Fibroblast of skin of right quadriceps (primary cell): ENCODE data around the gene EFHD2.
"Not testable (repeated sequence)": the region's sequence is repeated elsewhere in the genome, so short reads cannot be mapped to it uniquely, and the experiment has no call there.

ENCODE experiments used
- DNase-seq: peaks from one replicate; pipeline ENCODE4 v3.0.0-alpha.2; 2013

The EFHD2 gene

DNA sequence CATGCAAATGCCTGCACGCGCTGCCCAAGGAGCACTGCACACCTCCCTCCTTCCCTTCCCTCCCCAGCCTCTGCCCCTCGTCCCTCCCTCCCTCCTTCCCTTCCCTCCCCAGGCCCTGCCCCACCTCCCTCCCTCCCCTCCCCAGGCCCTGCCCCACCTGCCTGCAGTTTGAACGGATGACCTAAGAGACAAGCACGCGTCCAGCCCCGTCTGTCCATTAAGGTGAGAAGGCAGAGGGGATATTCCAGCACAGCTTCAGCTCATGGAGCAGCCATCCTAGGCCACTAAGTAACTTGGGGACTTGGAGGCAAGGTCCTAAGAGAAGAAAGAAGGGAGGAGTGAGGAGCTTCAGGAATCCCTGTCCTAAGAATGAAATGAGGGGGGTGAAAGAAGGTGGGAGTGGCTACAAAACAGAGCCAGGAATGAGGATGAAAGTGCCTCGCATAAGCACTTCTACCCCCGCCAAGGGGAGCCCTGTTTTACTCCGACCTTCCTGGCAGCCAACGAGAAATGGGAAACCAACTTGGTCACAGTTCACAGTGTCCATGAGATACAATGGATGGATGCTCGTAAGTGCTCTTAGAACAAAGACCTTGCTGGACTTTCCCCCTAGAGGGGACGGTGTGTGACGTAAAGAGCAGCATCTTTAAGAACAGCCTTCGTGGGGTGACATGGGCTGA, 21.3 kb upstream of the EFHD2 start:
- DNase-seq, result no peak

DNA sequence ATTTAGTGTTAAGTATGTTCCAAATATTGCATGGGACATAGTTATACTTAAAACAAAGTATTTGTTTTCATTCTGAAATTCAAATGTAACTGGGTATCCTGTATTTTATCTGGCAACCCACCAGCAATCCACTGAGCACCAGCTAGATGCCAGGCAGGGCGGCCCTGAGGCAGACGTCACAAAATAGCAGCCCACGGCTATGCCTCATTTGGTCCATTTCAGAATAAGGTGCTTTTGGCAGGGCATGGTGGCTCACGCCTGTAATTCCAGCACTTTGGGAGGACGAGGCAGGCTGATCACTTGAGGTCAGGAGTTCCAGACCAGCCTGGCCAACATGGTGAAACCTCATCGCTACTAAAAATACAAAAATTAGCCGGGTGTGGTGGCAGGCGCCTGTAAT, 19.9 kb upstream of the EFHD2 start:
- not testable (repeated sequence) for DNase-seq

DNA sequence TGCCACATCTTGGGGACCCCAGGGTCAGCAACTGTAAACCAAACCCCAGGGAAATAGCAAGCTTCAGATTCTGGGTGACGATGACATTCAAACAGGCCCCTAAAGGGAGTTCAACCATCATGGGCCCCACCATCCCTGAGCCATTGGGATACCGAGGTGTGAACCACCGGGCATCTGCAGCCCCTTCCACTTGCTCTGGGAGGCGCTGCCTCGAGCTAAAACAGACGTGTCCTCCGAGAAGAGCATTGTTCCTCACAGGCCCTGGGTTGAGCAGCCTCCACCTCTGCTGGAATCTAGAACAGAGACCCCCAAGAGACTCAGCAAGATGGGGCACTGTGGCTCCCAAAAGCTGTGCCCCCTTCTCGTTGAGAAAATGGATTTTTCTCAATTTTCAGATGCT, 19.0 kb upstream of the EFHD2 start:
- no peak for DNase-seq

DNA sequence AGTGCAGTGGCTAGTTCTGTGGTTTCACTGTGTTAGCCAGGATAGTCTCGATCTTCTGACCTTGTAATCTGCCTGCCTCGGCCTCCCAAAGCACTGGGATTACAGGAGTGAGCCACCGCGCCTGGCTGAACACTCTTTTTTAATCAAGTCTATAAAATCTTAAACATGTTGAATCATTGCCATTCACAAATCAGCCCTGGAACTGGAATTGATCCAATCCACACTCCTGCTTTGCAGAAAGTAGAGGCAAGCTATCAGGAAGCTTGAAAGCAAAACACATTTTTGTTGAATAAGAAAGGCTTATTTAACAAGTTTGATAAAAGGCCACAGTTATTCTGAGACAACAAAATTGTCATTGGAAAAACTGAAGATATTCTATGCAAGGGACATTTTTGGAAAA, 18.3 kb upstream of the EFHD2 start:
- no peak for DNase-seq

DNA sequence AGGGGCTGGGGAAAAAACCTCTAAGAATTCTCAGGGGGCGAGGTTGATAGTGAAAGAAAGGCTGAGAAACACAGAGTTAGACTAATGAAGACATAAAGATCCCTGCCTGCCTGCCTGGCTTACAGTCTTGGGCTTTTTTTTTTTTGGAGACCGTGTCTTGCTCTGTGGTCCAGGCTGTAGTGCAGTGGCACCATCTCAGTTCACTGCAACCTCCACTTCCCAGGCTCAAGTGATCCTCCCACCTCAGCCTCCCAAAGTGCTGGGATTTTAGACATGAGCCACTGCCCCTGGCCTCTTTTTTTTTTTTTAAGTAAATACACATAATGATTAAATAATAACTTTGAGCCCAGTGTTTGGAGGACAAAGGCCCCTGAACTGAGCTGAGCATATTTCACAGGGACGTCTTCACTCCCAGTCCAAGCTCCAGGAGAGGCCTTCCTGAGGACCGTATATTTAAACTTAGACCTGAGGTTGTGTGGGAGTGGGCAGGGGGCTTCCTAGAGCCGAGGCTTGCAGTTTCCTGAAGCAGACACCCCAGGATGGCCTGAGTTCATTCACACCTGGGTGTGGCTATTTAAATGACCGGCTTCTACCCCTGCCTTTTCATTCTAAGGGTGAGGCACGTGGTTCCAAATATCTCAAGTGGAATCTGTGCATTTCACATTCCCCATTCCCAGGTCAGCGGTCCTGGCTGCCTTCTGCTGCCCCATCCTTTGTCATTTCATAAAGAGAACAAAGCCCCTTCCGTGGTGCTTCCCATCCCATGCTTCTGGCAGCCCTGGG, 16.0 kb upstream of the EFHD2 start:
- DNase-seq, result no peak

DNA sequence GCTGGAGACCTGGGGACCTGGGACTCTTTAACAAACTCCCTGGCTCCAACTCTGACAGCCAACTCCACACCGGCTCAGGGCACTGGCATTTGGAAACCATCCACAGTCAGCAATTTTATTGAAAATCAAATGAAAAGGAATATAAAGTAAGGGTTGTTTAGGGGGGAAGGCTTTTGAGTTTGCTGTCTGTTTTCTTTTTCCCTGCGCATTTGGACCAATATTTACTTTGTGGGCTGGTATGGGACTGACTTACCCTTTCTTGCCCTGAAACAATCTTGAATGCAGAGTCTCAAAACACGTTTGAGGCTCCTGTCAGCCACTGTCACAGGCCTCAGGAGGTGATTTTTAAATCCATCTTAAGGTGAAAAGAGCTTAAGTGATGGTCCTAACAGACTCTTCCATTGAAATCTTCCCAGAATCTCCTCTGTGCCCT, 15.4 kb upstream of the EFHD2 start:
- DNase-seq, result no peak

DNA sequence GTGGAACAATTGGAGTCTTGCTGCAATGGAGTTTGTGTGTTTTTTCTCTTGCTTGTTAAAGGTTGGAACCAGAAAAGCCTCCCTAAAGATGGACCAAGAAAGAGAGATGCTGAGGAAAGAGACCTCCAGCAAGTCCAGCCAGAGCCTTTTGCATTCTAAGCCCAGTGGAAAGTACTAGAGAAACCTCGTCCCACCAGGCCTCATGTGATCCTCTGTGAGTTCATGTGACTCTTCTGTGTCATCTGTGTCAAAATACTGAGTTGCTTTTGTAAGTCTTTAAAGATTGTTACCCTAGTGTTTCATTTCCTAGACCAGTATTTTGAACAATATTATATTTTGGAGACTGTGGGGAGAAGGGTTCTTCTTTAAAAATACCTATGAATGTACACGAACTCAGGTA, 12.5 kb upstream of the EFHD2 start:
- DNase-seq, result no peak

DNA sequence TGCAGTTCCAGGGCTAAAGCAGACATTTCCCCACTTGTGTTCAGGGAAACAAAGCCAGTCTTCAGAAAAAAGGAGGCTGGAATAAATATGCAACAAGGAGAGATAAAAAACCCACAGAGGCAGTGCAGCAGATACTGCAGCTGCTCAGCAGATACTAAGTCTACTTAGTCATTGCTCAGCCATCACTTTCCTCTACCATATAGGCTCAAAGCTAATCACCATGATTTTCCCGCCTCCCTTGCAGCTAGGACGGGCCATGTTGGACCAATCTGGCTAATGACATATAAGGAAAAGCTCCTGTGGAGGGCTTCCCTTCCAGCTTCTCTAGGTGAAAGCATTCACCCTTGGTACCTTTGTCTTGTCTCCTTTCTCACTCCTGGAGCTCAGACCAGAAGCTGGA, 10.0 kb upstream of the EFHD2 start:
- no peak for DNase-seq

DNA sequence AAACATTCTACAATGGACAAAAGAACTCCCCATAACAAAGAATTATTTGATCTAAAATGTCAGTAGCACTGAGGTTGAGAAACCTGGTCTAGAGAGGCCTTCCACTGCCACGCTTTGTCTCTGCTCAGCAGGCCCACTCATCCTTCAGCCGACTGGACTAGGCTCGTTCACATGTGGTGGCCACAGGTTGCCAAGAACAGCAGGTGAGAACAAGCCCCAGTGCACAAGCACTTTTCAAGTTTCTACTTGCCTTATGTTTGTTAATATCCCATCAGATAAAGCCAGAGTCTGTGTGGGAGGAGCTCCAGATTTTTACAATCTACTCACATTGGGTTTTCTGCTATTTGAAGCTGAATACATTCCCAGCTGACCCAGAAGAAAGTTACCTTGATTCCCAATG, 9.1 kb upstream of the EFHD2 start:
- no peak for DNase-seq

DNA sequence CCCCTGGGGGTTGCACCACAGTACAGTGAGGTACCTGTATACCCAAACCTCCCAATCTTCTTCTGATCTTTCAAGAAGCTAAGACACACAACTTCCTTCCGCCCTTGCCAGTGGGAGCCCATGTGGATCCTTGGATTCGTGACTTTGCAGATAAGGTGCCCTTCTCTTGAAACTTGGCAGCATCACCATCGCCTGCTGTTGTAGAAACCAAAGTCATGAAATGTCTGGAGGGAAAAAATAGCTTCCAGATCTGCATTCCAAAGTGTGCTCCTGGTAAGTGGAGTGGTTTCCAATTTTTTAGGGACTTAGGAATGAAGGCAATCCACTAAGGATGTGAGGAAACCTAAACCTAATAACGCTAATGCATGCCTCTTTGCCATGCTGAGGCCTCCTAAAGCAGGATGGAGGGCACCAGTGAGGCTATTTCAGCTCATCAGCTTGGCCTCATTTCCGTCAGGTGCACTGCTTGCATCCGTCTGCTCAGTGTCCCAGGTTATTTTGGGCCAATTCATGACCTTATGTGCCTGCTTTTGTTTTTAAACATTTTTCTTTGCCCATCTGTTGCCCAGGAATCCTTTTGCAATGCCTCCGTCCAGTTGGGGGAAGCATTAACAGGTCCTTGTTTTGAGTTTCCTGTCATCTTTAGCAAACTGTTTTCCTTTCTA, 8.2 kb upstream of the EFHD2 start:
- DNase-seq, result no peak

DNA sequence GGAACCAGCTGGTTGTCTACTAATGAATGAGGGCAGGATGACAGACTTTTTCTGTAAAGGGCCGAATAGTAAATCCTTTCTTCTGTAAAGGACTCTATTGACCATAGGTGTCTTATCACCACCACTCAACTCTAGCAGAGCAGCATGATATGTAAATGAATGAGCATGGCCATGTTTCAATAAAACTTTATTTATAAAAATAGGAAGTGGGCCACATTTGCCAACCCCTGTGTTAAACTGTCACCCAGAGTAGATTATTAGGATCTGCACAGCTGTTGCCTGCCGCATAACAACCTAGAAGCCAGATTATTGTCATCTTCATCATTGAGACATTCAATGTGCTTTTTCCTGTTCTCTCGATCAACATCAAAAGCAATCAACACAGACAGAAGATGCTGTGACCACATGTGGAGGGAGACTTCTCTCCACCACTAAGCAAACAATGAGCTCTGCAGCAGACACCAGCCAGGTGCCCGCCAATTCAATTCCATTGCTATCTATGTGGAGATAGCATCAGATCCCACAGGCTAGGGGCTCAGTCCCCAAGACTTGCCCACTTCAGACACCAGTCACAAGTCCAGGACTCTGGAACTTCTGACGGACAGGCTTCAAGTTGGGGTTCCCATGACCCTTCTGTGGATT, 6.8 kb upstream of the EFHD2 start:
- no peak for DNase-seq

DNA sequence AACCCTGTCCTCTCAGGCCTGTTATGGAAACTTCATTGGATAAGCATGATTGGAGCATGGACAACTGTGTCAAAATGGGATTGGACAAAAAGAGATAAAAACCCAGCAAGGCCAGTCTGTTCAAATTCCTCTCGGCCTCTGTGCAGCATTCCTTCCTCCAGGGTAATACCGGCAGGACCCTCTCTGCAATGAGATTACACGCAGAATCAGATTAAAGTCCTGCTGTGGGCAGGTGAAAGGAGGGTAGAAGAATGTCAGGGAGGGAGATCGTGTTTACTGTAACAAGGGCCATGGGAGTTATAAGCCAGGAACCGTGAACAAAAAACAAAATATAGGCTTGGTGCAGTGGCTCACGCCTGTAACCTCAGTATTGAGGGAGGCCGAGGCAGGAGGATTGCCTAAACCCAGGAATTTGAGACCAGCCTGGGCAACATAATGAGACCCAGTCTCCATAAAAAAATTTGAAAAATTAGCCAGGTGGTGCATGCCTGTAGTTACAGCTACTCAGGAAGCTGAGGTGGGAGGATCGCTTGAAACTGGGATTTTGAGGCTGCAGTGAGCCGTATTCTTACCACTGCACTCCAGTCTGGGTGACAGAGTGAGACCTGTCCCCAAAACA, 5.6 kb upstream of the EFHD2 start:
- no peak for DNase-seq

DNA sequence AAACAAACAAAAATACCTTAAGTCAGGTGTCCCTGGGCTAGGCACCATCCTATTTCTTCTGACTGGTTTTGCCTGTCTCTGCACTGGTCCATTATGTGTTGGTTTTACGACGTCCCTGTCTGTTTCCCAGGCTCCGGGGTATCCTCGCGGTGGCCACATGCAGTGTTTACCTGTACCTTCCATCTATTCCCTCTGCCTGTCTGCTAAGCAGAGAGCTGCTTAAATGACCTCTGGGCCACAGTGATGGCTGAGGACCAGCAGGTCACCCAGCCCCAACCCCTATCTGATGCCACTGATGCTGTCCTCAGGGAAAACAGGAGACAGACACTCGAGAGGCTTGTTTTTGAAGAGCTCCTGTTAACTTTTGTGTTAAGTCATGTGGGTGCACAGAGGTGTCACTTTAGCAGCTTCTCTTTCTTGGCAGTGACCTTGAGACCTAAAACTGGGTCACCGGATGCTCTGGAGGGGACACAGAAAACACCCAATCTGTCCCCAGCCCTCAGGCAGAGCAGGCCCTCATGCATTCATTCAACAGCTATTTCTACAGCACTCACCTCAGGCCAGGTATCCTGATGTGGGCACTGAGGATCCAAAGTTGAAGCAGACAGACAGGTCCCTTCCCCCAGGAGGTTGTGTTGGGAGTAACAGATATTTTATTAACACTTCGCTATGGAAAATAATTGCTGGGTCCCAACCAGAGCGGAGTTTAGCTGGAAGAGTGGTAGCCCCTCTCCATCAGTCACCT, 4.4 kb upstream of the EFHD2 start:
- DNase-seq, result no peak

DNA sequence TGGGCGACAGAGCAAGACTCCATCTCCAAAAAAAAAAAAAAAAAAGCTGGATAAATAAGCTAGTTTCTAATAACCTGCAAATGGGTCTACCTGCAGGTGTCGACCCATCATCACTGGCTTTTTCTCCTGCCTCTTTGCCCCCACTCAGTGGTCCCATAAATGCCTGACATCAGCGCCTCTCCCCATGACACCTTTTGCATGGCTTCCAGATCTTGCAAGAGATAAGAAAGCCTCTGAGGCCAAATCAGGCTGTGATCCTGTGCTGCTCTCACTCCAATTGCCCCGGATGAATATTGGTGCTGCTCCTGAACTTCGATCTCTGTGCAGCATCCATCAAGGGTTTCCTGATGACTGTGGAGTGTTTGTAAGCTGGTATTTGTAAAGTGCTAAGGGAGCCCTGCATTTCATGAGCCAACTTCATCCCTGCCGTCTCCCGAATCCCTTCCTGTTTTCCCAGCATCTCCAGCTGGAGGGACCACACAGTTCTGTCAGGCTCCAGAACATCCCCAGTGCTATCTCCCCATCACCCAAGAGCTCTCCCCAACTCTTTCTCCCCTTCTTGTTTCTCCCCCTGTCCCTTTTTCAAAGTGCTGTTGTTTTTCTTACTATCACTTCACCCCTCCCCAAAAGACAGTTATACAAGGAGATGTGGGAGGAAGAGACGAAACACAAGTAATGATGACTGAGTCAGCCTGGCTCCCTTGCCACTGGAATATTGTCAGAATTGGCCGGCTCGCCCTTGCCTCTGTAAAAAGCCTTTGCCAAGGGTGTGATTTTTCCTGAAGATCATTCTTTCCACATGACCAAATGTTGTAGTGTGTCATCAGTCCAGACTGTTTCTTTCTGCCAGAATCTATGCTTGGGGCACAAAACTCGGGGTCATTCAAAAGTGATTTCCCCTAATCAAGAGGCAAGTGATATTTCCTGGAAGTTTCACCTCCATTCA, 2.8 kb upstream of the EFHD2 start:
- DNase-seq, result peak; percentile 78

DNA sequence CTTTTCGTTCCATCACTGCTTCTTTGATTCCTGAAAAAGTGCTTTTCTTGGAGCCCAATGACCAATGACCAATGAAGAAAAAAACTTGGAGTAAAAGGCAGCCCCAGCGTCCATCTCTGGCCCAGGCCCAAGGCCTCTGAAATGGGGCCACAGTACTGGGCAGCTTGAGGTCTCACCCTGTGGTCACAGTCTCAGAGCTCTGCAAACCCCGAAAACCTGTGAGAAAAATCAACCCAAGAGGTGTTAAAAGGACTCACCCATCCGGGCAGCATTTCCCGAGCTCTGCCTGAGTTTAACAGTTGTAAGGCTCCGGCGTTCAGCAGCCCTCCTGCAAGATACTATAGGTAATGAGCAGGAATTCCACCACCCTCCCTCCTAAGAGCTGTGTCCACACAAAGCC, 2.1 kb upstream of the EFHD2 start:
- no peak for DNase-seq

DNA sequence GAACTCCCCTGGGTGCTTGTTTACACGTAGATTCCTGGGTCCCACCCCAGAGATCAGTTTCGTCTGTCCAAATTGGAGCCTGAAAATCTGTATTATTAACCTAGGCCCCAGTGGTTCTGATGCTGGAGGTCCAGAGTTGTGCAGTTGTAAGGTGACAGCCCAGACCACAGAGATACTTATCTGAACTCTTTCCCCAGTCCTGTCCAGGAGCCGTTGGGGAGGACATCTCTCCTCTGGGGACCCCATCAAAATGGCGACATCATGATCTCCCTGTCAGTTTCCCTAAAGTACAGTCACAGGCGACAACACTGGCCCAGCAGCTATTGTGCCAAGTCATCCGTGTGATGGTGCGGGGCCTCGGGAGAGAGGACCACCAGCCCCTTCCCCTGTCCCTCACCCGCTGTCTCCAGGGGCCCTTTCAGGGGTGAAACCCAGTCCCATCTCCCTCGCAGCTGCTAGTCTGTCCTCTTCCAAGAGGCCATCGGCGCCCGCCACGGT, 749 bp upstream of the EFHD2 start:
- DNase-seq, result no peak

DNA sequence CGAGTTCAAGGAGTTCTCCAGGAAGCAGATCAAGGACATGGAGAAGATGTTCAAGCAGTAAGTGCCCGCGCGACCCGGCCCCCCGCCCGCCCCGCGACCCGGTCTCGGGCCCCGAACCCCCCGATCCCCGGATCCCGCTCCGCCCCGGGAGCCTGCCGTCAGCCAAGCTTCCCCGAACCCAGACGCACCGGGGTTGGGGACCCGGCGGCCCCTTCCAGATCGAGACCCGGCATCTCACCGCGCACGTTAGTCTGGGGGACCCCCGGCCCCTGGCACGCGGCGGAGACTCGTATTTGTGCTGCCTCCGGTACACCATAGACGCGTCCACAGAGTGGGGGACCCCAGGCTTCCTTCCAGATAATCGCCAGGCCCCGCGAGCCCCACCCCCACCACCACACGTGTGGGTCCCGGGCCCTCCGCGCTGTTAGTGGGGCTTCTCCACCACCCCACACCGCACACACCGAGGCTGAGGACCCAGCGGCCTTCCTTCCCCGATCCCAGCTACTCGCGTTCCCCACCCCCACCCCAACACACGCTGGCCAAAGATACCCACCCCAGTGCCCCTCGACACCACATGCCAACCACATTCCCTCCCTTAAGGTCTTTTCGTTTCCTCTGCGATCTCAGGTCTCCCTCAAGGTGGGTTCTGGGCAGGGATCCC, 665 bp downstream of the EFHD2 start:
- DNase-seq, result no peak

DNA sequence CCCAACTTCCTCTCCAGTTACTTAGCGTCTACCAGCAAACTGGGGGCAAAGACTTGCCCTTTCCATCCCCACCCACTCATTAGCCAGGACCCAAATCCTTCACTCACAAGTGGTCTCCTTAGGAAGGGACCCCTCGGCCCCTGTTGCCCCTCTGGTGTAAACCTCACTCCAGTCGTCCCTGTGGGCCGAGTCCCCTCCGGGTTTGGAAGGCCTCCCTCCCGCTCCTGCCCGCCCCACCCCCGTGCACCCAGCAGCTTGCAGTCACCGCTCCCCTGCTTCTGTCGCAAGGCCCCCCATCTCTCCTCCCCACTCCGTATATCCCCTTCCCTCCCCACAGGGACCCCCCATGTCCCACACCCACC, 1.2 kb downstream of the EFHD2 start:
- DNase-seq, result no peak

DNA sequence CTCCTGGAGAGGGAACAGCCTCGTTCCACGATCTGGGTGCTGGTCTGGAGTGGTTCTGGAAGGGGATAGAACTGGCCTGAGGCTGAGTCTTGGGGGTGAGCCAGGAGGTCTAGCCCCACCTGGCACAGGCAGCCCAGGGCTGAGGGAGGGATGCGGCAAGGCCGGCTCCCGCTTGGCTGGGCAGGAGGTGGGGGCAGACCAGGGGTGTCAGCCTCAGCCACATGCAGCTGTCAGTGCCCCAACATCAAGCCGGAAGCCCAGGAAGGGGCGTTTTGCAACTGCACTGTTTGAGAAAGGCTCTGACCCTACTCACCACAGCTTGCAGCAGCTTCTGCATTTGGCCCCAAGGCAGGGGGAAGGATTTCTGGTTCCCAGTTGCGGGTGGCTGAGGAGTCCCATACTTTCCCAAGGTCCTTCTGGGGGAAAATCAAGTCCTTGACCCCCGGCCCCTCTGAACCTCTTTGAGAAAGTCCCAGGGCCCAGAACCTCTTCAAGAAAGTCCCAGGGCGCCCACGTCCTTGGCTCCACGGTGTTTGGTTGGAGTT, 2.0 kb downstream of the EFHD2 start:
- no peak for DNase-seq

DNA sequence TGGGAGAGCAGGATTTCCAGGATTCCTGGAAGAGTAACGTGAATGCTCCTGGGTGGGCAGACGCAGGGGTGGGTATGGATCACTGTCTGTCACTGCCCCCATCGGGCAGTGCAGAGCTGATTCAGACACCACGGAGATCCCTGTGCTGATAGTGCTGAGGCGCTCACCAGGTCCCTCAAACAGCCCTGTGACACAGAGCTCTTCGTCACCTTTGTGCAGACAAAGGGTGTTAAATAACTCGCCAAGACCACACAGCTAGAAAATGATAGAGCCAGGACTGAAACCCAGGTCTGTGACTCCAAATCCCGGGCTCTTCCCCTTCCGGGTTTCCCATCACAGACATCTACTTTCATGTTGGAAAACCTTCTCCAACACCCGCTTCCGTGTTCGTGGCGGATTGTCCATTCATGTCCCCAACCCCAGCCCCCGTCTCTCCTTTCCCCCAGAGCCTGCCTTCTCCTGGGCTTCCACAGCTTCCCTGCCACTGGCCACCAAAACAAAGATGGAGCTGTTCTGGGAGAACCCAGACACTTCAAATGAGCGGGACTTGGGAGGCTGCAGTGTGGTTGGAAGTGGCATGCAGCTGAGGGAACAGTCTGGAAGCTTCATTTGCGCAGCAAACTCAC, 2.6 kb downstream of the EFHD2 start:
- DNase-seq, result peak; percentile 38
